ENCODE results near the gene UPF2. TPM values are rescaled to one million over a fixed set of nuclear protein-coding genes. Genes with fewer than 3 reads are reported as not detected.

The UPF2 gene
- total and polyA plus RNA-seq, 8 donors: 6.1 to 12.5 (median 9.0) TPM

- Histone ChIP-seq H3K27ac (no peak overlapping the region), H3K9me3 (no peaks in the 10 kb centered on the region), H3K4me3 (no peak overlapping the region), H3K36me3 (no peaks in the 10 kb centered on the region), H3K27me3 (no peaks in the 10 kb centered on the region), H3K4me1 (no peaks in the 10 kb centered on the region)
- intact Hi-C loops (cut with DNase I): no loop called here
- no peak for DNase-seq
- FAIRE-seq: no peak
- no peak for ATAC-seq
- WGBS, 2 donors: 72 to 76% methylated on average over 13 of the region's 13 CpGs
- TF ChIP-seq CTCF (IDR thresholded peaks at IDR 0.05): no peak
Measured at GRCh38 chr10:11885437-11886137, 157.0 kb downstream of the UPF2 start.

DNA sequence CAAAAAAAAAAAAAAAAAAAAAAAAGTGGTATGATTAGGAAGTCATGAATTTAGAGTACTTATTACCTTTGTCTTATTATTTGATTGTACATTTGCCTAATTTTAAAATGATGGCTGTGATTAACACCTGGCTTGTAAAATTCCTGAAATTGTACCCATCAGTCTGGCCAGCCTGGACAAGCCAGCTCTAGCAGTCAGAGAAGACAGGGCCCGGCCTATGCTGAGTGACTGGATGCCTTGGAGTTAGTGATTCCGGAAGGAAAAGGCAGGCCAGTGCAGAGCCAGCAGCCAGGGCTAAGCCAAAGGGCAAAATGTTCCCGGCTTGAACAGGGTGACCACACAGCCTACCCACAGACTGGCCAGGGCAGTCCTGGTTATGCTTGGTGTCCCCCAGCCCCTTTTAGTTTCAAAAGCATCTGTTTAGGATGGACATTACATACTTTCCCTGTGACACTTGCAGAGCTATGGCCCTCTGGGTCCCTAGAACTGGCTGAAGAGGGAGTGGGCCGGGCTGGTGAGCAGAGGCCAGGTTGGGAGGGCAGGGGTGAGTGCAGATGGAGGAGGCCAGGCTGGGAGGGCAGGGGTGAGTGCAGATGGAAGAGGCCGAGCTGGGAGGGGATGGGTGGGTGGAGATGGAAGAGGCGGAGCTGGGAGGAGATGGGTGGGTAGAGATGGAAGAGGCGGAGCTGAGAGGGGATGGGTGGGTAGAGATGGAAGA, 157.7 kb downstream of the UPF2 start:
- Histone ChIP-seq H3K4me3 (no peak overlapping the region), H3K27ac (no peak overlapping the region), H3K36me3 (no peaks in the 10 kb centered on the region), H3K9me3 (no peaks in the 10 kb centered on the region), H3K27me3 (no peaks in the 10 kb centered on the region), H3K4me1 (no peaks in the 10 kb centered on the region)
- DNase-seq: no peak
- ATAC-seq: no peak
- no peak for FAIRE-seq
- intact Hi-C loops (cut with DNase I): no loop called here
- WGBS, 2 donors: 77 to 92% methylated on average over 6 to 7 of the region's 7 CpGs
- TF ChIP-seq CTCF (IDR thresholded peaks at IDR 0.05): no peak

- H3K4me1 ChIP-seq: no peaks in the 10 kb centered on the region
- DNase-seq: no peak
- no peaks in the 10 kb centered on the region for H3K27me3 ChIP-seq
- no peak for TF ChIP-seq CTCF (IDR thresholded peaks at IDR 0.05)
- no peak for ATAC-seq
- no peaks in the 10 kb centered on the region for H3K9me3 ChIP-seq
- WGBS, 2 donors: 90 to 97% methylated on average over 14 of the region's 14 CpGs
- intact Hi-C loops (cut with DNase I): no loop called here
- no peak overlapping the region for H3K27ac ChIP-seq
- FAIRE-seq: no peak
- H3K4me3 ChIP-seq: no peak overlapping the region
- H3K36me3 ChIP-seq: no peaks in the 10 kb centered on the region
Measured at GRCh38 chr10:11882646-11883375, 159.8 kb downstream of the UPF2 start.

GRCh38 chr10:11881477-11882417, 160.9 kb downstream of the UPF2 start:
- no peaks in the 10 kb centered on the region for H3K9me3 ChIP-seq
- DNase-seq (peak in 2 of 6 donors; percentile 29 to 51), FAIRE-seq (no peak), ATAC-seq (peak; percentile 60 to 82 (median 72))
- no peak for TF ChIP-seq CTCF (IDR thresholded peaks at IDR 0.05)
- peak overlapping the region in 1 of 4 donors; percentile 39 for H3K27ac ChIP-seq
- no peaks in the 10 kb centered on the region for H3K4me1 ChIP-seq
- no peaks in the 10 kb centered on the region for H3K27me3 ChIP-seq
- no peaks in the 10 kb centered on the region for H3K36me3 ChIP-seq
- WGBS, 2 donors: 63 to 68% methylated on average over 21 of the region's 21 CpGs
- H3K4me3 ChIP-seq: no peak overlapping the region
- intact Hi-C loops (cut with DNase I): no loop called here

Data from pancreas (tissue), 10 donors.